Kidney tubule cell (primary cell): Measurements from ENCODE around the gene TMEM132D.
A peak's percentile ranks its signal among the peaks of the same experiment; 100 is the strongest.

Experiments
- DNase-seq: peaks from one replicate; pipeline ENCODE4 v3.0.0-alpha.2; 2018; ENCODE audit warnings: low spot score

Gene TMEM132D

GRCh38 chr12:129434790-129435189 lies 469.0 kb downstream of the TMEM132D start:
- no peak for DNase-seq

GRCh38 chr12:129428240-129428936 lies 475.4 kb downstream of the TMEM132D start:
- no peak for DNase-seq

- DNase-seq: no peak
Observed at GRCh38 chr12:129423041-129423580, 480.7 kb downstream of the TMEM132D start.

- DNase-seq: no peak
Observed at GRCh38 chr12:129413295-129413694, 490.5 kb downstream of the TMEM132D start.

- DNase-seq: no peak
Observed at GRCh38 chr12:129409281-129409680, 494.5 kb downstream of the TMEM132D start.

GRCh38 chr12:129404556-129404955 lies 499.3 kb downstream of the TMEM132D start:
- no peak for DNase-seq

GRCh38 chr12:129401572-129401971 lies 502.3 kb downstream of the TMEM132D start:
- DNase-seq: no peak

GRCh38 chr12:129394177-129394825 lies 509.5 kb downstream of the TMEM132D start:
- DNase-seq: no peak

GRCh38 chr12:129393357-129393937 lies 510.4 kb downstream of the TMEM132D start:
- no peak for DNase-seq

- DNase-seq: no peak
Observed at GRCh38 chr12:129385637-129385990, 518.2 kb downstream of the TMEM132D start.

GRCh38 chr12:129383956-129384355 lies 519.9 kb downstream of the TMEM132D start:
- DNase-seq: no peak

GRCh38 chr12:129381715-129382114 lies 522.1 kb downstream of the TMEM132D start:
- DNase-seq: no peak

- DNase-seq: peak; percentile 20
Observed at GRCh38 chr12:129379076-129379804, 524.6 kb downstream of the TMEM132D start.

GRCh38 chr12:129378496-129378895 lies 525.3 kb downstream of the TMEM132D start:
- DNase-seq: no peak

GRCh38 chr12:129373746-129374145 lies 530.1 kb downstream of the TMEM132D start:
- no peak for DNase-seq

GRCh38 chr12:129372876-129373275 lies 530.9 kb downstream of the TMEM132D start:
- DNase-seq: no peak

- DNase-seq: no peak
Observed at GRCh38 chr12:129372348-129372747, 531.5 kb downstream of the TMEM132D start.

GRCh38 chr12:129371268-129371667 lies 532.6 kb downstream of the TMEM132D start:
- DNase-seq: no peak

- no peak for DNase-seq
Observed at GRCh38 chr12:129366656-129367055, 537.2 kb downstream of the TMEM132D start.

GRCh38 chr12:129363041-129363440 lies 540.8 kb downstream of the TMEM132D start:
- no peak for DNase-seq

- DNase-seq: no peak
Observed at GRCh38 chr12:129357233-129357632, 546.6 kb downstream of the TMEM132D start.

- no peak for DNase-seq
Observed at GRCh38 chr12:129351481-129351880, 552.3 kb downstream of the TMEM132D start.
